ENCODE data around the gene MIEF2. TPM values are rescaled to one million over a fixed set of nuclear protein-coding genes. Genes with fewer than 3 reads are reported as not detected.

Gene MIEF2
- total and polyA plus RNA-seq, 12 donors = 4.1 to 46.6 (median 22.9) TPM

GRCh38 chr17:18236494-18236893, 24.0 kb upstream of the MIEF2 start:
- WGBS, 4 donors = 65 to 86% (median 80%) methylated on average over 7 to 18 of the region's 18 CpGs
- no peaks in the 10 kb centered on the region for H3K9me3 ChIP-seq (replicated peaks in 1 of 3)
- peaks cover 0 to 32% of the 10 kb centered on the region in 2 donors for H3K36me3 ChIP-seq (replicated peaks in 1 of 2)
- no peak overlapping the region for H3K4me3 ChIP-seq
- intact Hi-C loops (cut with DNase I) = no loop called here
- peaks cover 16 to 17% of the 10 kb centered on the region in 2 donors for H3K4me1 ChIP-seq (replicated peaks in 1 of 2)
- H3K27ac ChIP-seq = peak overlapping the region; percentile 64 to 95 (median 89)
- DNase-seq = no peak
- TF ChIP-seq POLR2A (IDR thresholded peaks at IDR 0.05) = no peak
- no peak for TF ChIP-seq CTCF (IDR thresholded peaks at IDR 0.05)
- H3K27me3 ChIP-seq = no peaks in the 10 kb centered on the region

- Histone ChIP-seq H3K9me3 (replicated peaks in 1 of 3) (no peaks in the 10 kb centered on the region), H3K4me1 (replicated peaks in 1 of 2) (peaks cover 16 to 17% of the 10 kb centered on the region in 2 donors), H3K4me3 (no peak overlapping the region), H3K36me3 (replicated peaks in 1 of 2) (peaks cover 0 to 38% of the 10 kb centered on the region in 2 donors), H3K27ac (no peak overlapping the region), H3K27me3 (no peaks in the 10 kb centered on the region)
- no peak for TF ChIP-seq POLR2A (IDR thresholded peaks at IDR 0.05)
- TF ChIP-seq CTCF (IDR thresholded peaks at IDR 0.05) = no peak
- intact Hi-C loops (cut with DNase I) = no loop called here
- 89 to 94% (median 94%) methylated on average over 10 to 20 of the region's 20 CpGs; no CpG with 5 or more reads in 1 of the 4 donors for WGBS, 4 donors
- DNase-seq = no peak
Observed at GRCh38 chr17:18237461-18237860, 23.0 kb upstream of the MIEF2 start.

GRCh38 chr17:18238299-18238698, 22.2 kb upstream of the MIEF2 start:
- intact Hi-C loops (cut with DNase I) = no loop called here
- DNase-seq = no peak
- WGBS, 4 donors = 78 to 96% (median 94%) methylated on average over 7 to 18 of the region's 18 CpGs
- H3K27ac ChIP-seq = no peak overlapping the region
- no peaks in the 10 kb centered on the region for H3K27me3 ChIP-seq
- H3K36me3 ChIP-seq (replicated peaks in 1 of 2) = peaks cover 0 to 38% of the 10 kb centered on the region in 2 donors
- no peaks in the 10 kb centered on the region for H3K9me3 ChIP-seq (replicated peaks in 1 of 3)
- TF ChIP-seq CTCF (IDR thresholded peaks at IDR 0.05) (no peak), POLR2A (IDR thresholded peaks at IDR 0.05) (no peak)
- peaks cover 16 to 17% of the 10 kb centered on the region in 2 donors for H3K4me1 ChIP-seq (replicated peaks in 1 of 2)
- H3K4me3 ChIP-seq = no peak overlapping the region

- Histone ChIP-seq H3K36me3 (replicated peaks in 1 of 2) (peaks cover 0 to 31% of the 10 kb centered on the region in 2 donors), H3K4me3 (no peak overlapping the region), H3K4me1 (replicated peaks in 1 of 2) (peaks cover 11% of the 10 kb centered on the region in 2 donors), H3K27me3 (no peaks in the 10 kb centered on the region), H3K27ac (no peak overlapping the region), H3K9me3 (replicated peaks in 1 of 3) (no peaks in the 10 kb centered on the region)
- no peak for DNase-seq
- WGBS, 4 donors = 92 to 100% (median 96%) methylated on average over 3 to 19 of the region's 19 CpGs
- TF ChIP-seq CTCF (IDR thresholded peaks at IDR 0.05) (no peak), POLR2A (IDR thresholded peaks at IDR 0.05) (no peak)
- intact Hi-C loops (cut with DNase I) = no loop called here
Observed at GRCh38 chr17:18240449-18240848, 20.0 kb upstream of the MIEF2 start.
